Chondrocyte (in vitro differentiated cells): ENCODE measurements around the gene KREMEN1. TPM values are rescaled to one million over a fixed set of nuclear protein-coding genes. Genes with fewer than 3 reads are reported as not detected.

Experiments
- DNase-seq: peaks from one replicate; pipeline ENCODE4 v3.0.0; 2021; ENCODE audit warnings: mixed read lengths, low spot score
- H3K27ac Mint-ChIP-seq: one replicate; pipeline ENCODE4 v1.8.0; 2021; ENCODE audit warnings: mild to moderate bottlenecking, moderate library complexity, mixed read lengths; ENCODE audit not compliant: unreplicated experiment
- H3K27me3 Mint-ChIP-seq: 2 replicates; pipeline ENCODE4 v1.8.0; 2021; ENCODE audit warnings: low read depth, mixed read lengths
- H3K36me3 Mint-ChIP-seq: 2 replicates; pipeline ENCODE4 v1.8.0; 2021; ENCODE audit warnings: low read depth, mixed read lengths
- H3K4me1 Mint-ChIP-seq: 2 replicates; pipeline ENCODE4 v1.8.0; 2021; ENCODE audit warnings: low read depth, mild to moderate bottlenecking, mixed read lengths
- H3K4me3 Mint-ChIP-seq: one replicate; pipeline ENCODE4 v1.8.0; 2021; ENCODE audit warnings: mild to moderate bottlenecking, moderate library complexity, mixed read lengths; ENCODE audit not compliant: unreplicated experiment
- H3K9me3 Mint-ChIP-seq: 2 replicates; pipeline ENCODE4 v1.8.0; 2021; ENCODE audit warnings: low read depth, mixed read lengths
- CTCF ChIP-seq: fragments of 200-600 bp; sonication (generic); IDR thresholded peaks from 2 replicates; pipeline ENCODE4 v1.5.0; 2021; ENCODE audit warnings: antibody characterized with exemption, mild to moderate bottlenecking, moderate library complexity
- total RNA-seq: library from RNA; stranded (reverse); gene quantifications from 3 replicates; pipeline ENCODE4 v1.2.1, GENCODE V29; 2021

KREMEN1 gene
- total RNA-seq, 1 donor from 2014 or later, result 7.3 TPM

- Mint-ChIP-seq H3K27ac (no peak overlapping the region), H3K36me3 (no peaks in the 10 kb centered on the region), H3K9me3 (no peaks in the 10 kb centered on the region), H3K4me3 (no peak overlapping the region), H3K27me3 (no peaks in the 10 kb centered on the region), H3K4me1 (no peaks in the 10 kb centered on the region)
- TF ChIP-seq CTCF, result no peak
- no peak for DNase-seq
Measured at GRCh38 chr22:29103121-29103520, 30.3 kb downstream of the KREMEN1 start.

GRCh38 chr22:29105468-29105867 lies 32.6 kb downstream of the KREMEN1 start:
- Mint-ChIP-seq H3K36me3 (no peaks in the 10 kb centered on the region), H3K9me3 (no peaks in the 10 kb centered on the region), H3K27me3 (no peaks in the 10 kb centered on the region), H3K27ac (no peak overlapping the region), H3K4me1 (no peaks in the 10 kb centered on the region), H3K4me3 (no peak overlapping the region)
- no peak for DNase-seq
- TF ChIP-seq CTCF, result no peak

GRCh38 chr22:29106839-29107238 lies 34.0 kb downstream of the KREMEN1 start:
- Mint-ChIP-seq H3K4me1 (no peaks in the 10 kb centered on the region), H3K9me3 (no peaks in the 10 kb centered on the region), H3K27me3 (no peaks in the 10 kb centered on the region), H3K4me3 (no peak overlapping the region), H3K27ac (no peak overlapping the region), H3K36me3 (no peaks in the 10 kb centered on the region)
- TF ChIP-seq CTCF, result no peak
- DNase-seq, result no peak

GRCh38 chr22:29108137-29108536 lies 35.3 kb downstream of the KREMEN1 start:
- Mint-ChIP-seq H3K4me1 (no peaks in the 10 kb centered on the region), H3K36me3 (no peaks in the 10 kb centered on the region), H3K27ac (no peak overlapping the region), H3K9me3 (no peaks in the 10 kb centered on the region), H3K4me3 (no peak overlapping the region), H3K27me3 (no peaks in the 10 kb centered on the region)
- TF ChIP-seq CTCF, result no peak
- DNase-seq, result no peak

GRCh38 chr22:29109822-29110221 lies 37.0 kb downstream of the KREMEN1 start:
- H3K27me3 Mint-ChIP-seq, result no peaks in the 10 kb centered on the region
- no peaks in the 10 kb centered on the region for H3K4me1 Mint-ChIP-seq
- H3K4me3 Mint-ChIP-seq, result no peak overlapping the region
- H3K36me3 Mint-ChIP-seq, result no peaks in the 10 kb centered on the region
- no peaks in the 10 kb centered on the region for H3K9me3 Mint-ChIP-seq
- H3K27ac Mint-ChIP-seq, result no peak overlapping the region
- no peak for TF ChIP-seq CTCF
- no peak for DNase-seq
